Stimulated activated CD8-positive, alpha-beta memory T cell treated with anti-CD3 and anti-CD28 coated beads, Interleukin-4, amount 100 ng/mL, for 24 hours (primary cell): Measurements from ENCODE around the gene ENO1.
"Not testable (repeated sequence)": the region's sequence is repeated elsewhere in the genome, so short reads cannot be mapped to it uniquely, and the experiment has no call there.

ENCODE experiments used
- DNase-seq: peaks from one replicate; pipeline ENCODE4 v3.0.0-alpha.2; 2020; ENCODE audit warnings: low read depth

ENO1 gene

DNA sequence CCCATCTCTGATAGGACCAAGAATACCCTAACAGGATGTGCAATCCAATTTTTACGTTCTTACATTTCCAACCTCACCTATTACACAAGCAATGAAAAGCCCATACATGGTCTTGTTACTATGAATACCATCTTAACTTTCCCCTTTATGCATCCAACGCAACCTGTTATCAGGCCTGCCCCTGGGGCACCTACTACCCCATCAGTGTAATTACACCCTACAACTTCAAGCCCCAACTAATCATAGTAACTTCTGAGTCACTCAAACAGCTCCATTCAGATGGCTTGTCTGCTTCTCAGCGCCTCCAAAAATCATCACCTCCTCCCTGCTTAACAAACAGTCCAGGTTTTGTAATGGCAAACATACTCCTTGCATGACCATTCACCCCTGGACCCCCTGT, 18.3 kb upstream of the ENO1 start:
- not testable (repeated sequence) for DNase-seq

DNA sequence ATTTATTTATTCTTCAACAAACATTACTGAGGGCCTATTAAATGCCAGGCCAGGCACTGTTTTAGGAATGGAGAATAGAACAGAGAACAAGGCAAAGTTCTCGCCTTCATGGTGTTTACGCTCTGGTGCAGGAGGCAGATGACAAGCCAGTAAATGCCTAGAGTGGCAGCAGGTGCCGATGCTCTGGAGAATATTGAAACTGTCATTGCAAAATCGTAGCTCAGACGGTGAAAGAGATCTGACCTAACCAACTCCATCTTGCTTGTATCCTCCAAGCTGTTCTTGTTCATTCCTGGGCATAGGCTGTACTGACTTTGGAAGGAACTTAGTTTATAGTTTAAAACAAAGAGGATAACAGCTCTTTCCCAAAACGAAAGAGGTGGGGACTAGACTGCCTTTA, 13.5 kb upstream of the ENO1 start:
- DNase-seq, result no peak

DNA sequence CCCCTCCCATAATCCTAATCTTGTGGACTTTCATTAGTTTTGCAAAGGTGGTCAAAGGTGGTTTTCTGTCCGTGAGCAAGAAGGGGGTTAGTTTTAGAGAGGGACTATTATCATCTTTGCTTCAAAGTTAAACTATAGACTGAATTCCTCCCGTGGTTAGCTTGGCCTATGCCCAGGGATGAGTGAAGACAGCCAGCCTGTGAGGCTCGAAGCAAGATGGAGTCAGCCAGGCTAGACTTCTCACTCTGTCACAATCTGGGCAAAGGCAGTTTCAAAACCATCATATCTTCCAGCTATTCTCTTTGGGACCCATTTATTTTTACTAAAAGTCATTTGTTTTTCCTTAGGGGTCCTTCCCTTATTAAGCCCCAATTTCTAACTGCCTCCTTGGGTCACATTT, 12.9 kb upstream of the ENO1 start:
- no peak for DNase-seq

DNA sequence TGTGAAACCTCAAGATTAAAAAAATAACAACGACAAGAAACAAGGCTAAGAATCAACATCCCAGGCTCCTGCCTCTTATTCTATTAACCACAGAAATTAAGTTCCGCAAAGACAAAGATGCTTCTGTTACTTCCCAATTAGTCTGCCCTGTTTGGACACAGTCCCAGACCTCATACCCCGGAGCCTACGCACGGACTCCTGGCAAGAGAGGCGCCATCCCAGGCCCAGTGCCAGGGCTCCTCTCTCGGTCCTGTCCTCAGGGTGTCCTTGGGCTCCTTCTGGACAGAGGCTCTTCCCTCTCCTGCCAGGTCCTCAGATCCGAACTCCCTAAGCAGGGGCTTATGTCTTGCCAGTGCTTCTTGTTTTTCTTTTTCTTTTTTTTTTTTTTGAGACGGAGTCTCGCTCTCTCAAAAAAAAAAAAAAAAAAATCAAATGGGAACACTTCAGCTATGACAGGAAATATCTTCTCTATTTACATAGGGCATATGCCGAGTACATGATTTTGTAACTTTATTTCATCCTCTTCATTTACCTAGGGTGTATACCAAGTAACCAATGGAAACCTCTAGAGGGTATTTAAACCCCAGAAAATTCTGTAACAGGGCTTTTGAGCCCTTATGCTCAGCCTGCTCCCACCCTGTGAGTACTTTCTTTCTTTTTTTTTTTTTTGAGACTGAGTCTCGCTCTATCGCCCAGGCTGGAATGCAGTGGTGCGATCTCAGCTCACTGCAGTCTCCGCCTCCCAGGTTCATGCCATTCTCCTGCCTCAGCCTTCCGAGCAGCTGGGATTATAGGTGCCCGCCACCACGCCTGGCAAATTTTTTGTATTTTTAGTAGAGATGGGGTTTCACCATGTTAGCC, 11.7 kb upstream of the ENO1 start:
- DNase-seq, result no peak

DNA sequence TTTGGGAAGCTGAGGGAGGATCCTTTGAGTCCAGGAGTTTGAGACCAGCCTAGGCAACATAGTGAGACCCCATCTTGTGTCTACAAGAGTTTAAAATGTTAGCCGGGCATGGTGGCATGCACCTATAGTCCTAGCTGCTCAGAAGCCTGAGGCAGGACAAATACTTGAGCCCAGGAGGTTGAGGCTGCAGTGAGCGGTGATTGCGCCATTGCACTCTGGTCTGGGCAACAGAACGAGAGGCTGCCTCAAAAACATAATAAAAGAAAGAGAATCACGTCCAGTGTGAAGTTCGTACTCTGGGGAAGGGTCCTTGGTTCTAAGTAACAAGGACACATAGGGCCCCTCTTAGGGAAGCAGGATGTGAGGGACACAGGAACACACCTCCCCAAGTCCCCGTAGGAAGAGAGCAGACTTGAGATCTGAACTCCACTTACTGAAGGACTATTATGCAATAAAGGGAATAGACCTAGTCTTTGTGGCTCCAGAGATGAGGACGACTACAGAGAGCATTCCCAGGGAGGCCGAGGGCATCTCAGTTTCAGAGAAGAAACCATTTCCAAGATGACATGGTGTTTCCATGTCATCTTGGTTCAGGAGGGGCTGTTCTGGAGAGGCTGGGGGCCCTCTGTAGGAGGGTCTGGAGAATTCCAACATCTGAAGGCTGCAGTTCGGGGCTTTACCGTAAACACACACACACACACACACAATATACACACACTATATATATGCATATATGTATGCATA, 10.8 kb upstream of the ENO1 start:
- no peak for DNase-seq

DNA sequence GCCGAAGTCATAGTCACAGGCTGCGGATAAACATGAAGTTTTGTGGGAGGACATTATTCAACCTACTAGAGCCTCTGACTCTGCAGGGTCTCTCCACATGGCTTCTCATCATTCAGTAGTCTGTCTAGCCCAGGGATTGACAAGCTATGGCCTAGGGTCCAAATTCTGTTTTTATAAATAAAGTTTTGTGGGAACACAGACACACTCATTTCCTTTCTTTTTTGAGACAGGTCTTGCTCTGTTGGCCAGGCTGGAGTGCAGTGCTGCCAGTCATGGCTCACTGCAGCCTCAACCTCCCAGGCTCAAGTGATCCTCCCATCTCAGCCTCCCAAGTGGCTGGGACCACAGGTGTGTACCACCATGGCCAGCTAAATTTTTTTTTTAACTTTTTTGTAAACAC, 8.1 kb upstream of the ENO1 start:
- DNase-seq, result no peak

DNA sequence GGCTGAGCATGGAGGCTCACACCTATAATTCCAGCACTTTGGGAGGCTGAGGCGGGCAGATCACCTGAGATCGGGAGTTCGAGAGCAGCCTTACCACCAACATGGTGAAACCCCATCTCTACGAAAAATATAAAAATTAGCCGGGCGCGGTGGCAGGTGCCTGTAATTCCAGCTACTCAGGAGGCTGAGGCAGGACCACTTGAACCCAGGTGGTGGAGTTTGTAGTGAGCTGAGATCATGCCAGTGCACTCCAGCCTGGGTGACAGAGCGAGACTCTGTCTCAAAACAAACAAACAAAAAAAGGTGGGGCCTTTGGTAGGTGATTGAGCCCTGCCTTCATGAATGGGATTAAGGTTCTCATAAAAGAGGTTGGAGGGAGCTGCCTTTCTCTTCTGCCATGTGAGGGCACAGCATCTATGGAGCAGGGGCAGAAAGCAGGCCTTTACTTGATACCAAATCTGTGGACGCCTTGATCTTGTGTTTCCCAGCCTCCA, 7.6 kb upstream of the ENO1 start:
- not testable (repeated sequence) for DNase-seq

DNA sequence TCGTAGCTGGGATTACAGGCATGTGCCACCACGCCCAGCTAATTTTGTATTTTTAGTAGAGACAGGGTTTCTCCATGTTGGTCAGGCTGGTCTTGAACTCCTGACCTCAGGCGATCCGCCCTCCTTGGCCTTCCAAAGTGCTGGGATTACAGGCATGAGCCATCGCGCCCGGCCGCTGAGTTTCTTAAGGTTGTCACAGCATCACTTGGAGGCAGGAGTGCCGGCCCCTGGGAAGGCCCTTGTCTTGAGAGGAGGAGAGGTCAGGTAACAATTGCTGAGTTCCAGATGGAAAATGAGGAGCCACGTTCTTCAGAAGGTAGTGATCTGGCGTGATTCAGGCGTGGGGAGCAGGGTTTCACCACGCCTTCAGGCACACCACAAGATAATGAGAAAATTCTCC, 5.6 kb upstream of the ENO1 start:
- DNase-seq, result not testable (repeated sequence)

DNA sequence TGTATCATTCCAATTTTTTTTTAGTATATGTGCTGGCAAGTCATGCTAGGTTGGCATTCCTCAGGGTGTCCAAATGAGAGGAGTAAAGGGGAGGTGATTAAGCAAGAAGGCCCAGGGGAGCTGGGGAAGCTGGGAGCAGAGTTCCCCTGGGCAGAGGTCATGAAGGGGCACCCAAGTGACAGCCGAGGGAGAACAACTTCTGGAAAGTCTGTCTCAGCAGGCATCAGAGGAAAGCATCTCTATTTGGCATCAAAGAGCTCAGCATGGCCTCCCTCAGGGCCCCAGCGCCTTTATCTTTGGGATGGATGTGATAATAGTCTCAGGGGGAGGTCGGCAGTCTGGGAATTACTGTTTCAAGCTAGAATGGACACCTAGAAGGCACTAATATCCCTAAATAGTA, 5.0 kb upstream of the ENO1 start:
- DNase-seq, result no peak

DNA sequence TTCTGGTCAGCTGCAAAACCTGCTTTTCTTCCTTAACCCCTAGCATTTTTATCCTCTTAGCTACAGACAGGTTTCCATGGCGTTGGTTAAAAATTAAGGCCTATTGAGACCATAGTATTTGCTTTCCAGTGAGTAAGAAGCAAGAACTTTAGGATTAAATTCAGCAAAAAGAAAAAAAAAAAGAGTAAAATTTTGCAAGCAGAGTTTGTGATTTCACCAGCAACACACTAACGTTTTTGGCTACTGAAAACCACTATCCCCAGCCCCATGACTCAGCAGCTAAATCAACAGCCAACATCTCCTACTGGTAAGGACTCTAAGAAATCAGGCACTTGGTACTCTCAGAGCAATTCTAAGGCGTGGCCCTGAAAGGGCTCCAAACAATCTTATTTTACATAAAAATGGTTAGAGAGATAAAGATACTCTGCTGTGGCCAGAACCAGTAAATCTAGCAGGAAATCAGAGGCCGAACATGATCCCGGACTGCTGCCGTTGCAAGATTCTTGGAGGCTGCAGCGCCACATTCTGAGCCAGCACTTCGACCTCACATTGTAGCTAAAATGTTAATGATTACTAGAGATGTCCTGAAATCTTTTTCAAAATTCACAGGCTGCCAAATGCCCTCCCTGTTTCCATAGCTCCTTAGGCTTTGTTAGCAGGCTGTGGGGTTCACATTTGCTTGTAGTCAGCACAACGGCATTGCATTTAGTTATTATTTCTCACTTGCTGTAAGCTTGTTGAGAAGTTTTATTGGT, 1.6 kb upstream of the ENO1 start:
- no peak for DNase-seq

DNA sequence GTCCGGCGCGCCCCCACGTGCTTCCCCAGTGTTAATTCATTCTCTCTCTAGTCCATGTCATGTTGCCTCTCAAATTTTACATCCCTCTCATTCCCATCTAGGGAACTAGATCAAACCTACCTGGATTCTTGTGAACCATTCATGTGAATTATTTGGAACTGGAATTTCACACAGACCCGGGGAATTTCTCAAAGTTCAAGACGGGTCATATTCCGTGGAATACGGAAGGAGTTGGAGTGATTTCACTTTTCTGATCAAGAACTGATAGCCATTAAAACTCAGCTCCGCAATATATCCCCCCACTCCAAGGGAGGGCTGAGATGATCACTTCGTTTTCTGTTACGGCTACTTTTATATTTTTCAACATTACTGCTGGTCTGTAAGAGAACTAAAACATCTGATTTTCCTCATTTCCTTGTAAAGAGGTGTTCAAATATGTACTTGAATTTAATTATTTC, 1.0 kb upstream of the ENO1 start:
- no peak for DNase-seq

DNA sequence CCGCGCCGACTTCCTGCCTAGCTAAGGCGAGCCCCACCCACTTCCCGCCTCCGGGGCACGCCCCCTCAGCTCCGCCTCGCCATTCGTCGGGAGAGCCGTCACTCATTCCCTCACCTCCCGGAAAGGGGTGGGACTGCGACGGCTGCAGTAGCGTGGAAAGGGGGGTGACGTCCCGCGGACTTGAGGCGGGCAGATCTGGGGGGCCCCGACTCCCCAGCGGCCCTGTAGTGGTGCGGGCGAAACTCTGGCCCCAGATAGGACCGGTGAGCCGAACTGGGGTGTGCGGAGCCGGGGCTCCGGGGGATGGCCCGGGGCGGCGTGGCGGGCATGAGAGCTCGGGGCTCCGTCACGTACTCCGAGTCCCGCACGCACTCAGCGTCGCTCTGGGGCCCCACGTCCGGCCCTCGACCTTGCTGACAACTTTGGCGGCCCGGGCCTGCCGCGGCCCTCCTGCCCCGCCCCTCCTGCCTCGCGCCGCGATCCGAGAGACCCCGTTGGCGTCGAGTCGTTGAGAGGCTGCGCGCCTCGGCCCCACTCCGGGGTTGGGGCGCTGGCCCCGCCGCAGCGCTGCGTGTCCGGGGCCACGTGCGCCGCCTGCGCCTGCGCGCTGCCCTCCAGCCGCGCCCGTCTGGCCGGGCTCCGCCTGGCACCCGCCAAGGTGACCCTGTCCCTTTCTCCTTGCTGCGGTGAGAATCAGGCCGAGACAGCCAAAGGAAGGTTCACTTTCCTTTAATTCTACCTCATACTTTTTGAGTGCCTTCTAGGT, 395 bp upstream of the ENO1 start:
- peak; percentile 98 for DNase-seq

DNA sequence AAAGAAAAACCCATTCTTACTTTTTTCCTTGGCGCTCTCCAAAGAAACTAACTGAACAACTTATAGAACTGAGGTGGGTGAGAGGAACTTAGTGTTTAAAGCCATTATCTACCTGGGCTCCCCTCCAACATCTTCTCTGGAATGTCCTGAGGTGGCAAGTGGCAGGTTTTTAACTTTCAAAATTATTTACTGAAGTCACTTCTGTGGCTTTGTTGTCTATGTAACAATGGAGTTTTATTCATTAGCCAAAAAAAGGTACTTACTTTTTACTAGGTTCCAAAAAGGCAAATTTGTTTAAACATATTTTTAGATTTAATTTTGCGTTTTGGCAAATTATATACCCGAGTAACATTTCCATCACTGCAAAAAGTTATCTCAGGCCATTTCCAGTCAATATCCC, 2.4 kb downstream of the ENO1 start:
- DNase-seq, result no peak

DNA sequence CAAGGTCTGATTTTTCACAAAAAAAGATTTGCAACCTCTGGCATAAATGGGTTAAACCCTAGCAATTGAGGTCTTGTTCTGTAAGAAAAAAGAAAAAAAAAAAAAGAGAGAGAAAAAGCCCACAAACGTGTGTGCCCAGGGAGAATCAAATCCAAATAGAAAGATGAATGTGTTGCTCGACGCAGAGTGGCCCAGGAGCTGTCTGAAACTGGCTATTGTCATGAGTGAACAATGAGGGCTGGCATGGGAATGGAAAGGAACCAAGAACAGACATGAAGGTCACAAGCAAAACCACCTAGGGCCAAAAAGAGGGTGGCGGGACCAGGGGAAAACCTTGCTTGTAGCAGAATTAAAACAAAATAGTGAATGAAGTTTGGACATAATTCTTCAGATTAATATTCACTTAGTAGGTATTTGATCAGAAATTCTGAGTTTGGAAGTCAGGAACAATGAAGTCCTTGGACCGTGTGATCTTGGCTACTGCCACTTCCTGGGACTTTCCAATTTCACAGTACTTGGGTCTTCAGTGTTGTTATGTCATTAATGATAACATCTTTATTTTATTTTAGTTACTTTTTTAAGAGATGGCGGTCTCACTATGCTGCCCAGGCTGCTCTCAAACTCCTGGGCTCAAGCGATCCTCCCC, 3.1 kb downstream of the ENO1 start:
- no peak for DNase-seq

DNA sequence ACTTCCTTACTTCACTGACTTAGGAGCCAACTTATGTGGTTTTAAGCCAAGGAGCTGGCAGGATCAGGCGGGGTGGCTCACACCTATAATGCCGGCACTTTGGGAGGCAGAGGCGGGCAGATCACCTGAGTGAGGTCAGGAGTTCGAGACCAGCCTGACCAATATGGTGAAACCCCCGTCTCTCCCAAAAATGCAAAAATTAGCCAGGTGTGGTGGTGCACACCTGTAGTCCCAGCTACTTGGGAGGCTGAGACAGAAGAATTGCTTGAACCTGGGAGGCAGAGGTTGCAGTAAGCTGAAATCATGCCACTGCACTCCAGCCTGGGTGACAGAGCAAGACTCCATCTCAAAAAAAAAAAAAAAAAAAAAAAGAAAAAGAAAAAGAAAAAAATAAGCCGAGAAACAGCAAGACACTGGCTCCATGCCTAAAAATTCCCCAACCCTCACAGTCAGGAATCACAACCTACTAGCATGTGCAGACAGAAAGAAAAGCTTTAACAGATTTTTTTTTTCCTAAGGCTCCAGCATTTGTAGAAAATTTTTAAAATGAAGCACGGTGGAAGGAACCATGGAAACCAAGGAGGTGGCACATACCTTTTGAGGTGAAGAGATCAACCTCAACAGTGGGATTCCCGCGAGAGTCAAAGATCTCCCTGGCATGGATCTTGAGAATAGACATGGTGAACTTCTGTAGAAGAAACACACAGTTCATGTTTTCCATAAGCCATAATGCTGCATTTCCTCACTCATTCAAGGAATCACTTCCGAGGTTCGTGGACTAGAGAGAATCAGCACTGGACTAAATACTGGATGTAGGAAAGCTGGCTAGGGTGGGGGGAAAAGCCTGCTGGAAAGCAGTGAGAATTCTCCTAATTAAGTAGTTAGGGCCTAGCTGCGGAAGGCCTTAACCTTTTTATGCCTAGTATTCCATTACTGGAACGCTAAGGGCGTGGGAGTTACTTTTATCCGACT, 4.0 kb downstream of the ENO1 start:
- DNase-seq, result no peak

DNA sequence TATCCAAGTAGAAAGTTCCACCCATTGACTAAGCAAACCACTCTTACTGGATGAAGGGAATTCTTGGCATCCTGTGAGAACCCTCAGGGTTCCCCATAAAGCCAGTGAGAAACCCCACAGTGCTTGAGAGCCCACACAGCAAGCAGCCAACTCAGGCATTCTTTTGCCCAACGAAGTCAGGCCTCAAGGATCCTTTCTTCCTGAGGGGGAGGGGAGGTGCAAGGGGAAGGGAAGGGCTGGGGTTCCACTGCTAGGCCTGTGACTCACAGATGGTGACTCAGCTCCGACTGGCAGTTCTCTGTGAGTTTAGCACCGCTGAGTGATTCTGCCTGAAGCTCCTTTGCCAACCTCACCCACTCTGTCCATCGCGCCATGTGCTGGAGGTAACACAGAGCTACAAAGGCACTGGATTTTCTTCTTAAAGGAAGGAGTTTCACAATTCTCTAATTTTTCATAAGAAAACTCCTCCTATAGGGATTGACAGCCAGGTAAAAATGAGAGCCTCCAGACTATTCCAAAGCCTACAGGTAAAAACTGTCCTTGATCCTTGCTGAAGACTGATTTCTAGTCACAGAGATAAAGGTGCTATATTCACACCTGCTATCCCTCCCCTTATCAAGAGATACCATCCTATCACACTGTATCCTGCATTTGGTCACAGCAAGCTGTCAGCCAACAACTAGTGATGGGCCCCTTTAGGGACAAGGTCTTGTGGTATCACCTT, 4.8 kb downstream of the ENO1 start:
- peak; percentile 69 for DNase-seq

DNA sequence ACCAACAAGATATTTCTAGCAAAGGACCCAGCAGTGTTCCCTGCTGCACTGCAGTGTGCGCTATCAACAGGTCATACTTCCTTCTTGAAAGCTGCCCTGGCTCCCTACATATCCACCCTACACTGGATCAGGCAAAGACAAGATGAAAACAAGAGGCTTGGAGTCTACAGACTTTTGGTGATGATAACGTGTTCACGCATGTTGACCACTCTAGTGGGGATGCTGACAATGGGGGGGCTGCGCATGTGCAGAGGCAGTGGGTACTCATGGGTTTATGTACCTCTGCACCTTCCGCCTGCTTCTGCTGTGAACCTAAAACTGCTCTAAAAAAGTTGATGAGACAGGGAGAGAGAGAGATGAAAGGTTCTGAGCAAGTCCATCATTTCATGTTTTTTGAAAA, 5.5 kb downstream of the ENO1 start:
- no peak for DNase-seq

DNA sequence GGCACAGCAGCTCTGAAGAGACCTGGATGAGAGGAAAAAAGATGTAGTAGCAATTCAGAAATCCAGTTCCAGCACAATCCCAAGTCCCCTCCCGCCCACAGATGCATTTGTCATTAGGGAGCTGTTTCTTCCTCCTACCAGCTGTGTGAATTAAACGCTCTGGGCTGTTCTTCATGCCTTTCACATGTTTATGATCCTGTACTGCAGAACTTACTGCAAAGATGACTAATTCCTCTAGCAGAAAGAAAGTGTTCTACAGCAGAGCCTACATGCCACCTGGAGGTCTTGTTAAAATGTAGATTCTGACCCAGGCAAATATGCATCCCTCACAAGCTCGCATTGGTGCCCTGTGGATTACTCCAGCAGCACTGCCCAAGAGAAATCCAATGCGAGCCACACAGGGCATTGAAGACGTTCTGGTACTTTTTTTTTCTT, 6.5 kb downstream of the ENO1 start:
- no peak for DNase-seq

DNA sequence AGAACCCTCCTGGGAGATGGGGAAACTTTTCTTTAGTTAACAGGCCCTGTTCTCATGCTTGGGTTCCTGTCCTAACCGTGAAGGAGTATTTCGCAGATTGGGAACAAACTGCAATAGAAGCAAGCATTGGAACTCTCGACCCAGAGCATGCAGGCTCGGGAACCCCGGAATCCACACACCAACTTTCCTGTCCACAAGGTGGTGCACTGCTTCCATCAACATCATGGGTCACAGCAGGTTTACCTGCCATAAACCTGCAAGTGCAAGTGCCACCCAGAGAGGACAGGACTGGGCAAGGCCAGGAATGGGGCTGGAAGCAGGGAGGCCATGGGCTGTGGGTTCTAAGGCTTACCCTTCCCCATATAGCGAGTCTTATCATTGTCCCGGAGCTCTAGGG, 6.9 kb downstream of the ENO1 start:
- DNase-seq, result no peak
